CD4-positive, alpha-beta T cell treated with Interleukin-1 beta for 1 hour (primary cell): ENCODE data around the gene SLAIN2.
"Not testable (repeated sequence)": the region's sequence is repeated elsewhere in the genome, so short reads cannot be mapped to it uniquely, and the experiment has no call there.

Source experiments
- DNase-seq, 2 donors: peaks; one replicate each; pipeline ENCODE4 v3.0.0-alpha.2; 2020 to 2022

SLAIN2 gene

DNA sequence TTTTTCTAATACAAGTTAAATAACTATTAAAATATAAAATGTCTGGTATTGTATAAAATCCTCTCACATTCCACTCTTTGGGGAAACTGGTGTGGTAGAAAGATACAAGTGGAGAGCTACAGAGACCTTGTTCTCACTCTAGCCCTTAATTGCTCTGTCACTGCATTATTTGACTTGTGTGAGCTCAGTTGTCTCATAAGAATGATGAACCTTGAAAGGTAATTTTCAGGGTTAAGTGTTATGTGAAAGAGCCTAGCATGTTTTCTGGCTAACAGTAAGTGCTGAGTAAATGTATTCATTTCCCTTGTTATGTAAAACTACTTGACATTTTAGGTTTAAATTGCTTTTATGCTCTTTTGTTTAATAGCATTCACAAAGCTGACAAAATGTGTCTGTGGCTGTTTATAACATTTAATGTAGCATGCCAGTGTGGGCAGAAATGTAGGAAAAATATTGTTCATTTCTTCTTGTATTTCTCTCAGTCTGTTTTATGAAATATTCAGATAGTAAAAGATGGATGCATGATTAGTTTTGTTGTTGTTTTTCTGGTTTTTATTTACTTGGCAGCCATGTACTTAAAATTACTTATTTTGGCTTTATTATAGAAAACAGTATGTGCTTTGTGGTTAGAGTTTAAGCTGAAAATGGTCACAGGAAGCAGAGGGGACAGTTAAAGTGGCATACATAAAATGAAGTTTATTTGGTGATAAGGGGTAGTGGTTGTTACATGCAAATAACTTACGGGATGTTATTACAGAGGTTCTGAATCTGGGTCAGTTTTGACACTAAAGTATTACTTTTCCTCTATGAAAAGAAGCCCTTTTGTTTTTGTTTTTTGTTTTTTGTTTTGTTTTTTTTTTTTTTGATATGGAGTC, 29.2 kb downstream of the SLAIN2 start:
- no peak for DNase-seq

GRCh38 chr4:48372272-48372671, 30.9 kb downstream of the SLAIN2 start:
- DNase-seq: no peak

- DNase-seq: no peak
Observed at GRCh38 chr4:48375651-48376304, 34.4 kb downstream of the SLAIN2 start.

DNA sequence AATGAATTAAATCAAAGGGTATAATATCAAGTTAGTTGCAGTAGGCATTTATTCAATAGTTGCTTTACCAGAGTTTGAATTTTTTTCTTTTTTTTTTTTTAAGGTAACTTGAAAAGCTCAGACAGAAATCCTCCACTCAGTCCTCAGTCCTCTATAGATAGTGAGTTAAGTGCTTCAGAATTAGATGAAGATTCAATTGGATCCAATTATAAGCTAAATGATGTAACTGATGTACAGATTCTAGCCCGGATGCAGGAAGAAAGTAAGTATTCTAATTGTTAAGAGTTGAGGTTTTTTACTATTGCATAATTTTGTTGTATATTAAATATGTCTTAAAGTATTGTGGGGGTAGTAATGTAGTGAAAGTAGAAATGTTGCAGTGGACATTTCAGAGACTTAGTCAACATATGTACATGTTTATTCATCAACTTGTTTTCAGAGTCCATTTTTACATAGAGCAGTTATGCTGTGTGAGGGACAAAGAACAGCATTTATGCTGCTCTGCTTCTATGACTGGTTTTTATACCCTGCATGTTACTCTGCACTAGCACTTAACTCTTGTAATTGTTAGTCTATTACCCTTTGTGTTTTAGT, 38.4 kb downstream of the SLAIN2 start:
- DNase-seq: no peak

- no peak for DNase-seq
Observed at GRCh38 chr4:48380583-48381167, 39.3 kb downstream of the SLAIN2 start.

DNA sequence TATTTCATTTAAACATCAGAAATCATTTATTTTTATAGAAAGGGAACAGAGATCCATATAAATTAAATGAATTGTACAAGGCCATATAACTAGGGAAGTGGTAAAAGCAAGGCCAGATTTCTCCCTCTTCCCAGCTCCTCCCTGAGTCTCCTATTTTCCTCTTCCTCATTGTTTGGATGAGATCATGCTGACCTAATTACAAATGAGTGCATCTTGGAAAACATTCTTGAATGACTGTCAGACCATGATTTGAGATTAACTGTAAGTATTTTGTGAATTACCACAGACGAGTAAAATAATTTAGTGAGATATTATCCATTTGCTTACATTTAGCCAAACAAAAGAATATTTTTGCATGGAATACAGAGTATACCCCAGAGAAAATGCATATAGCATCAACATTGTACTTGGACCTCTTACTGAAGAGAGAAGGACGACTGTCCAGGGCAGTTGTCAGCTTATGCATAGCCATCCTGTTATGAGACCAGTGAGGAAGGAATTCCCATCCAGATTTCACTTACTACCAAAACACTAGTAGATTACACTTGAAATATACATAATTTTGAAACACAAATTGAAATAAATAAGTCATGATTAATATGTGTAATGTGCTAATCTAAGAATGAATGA, 47.3 kb downstream of the SLAIN2 start:
- DNase-seq: no peak

- no peak for DNase-seq
Observed at GRCh38 chr4:48396043-48396442, 54.7 kb downstream of the SLAIN2 start.

- no peak for DNase-seq
Observed at GRCh38 chr4:48400416-48400815, 59.1 kb downstream of the SLAIN2 start.

DNA sequence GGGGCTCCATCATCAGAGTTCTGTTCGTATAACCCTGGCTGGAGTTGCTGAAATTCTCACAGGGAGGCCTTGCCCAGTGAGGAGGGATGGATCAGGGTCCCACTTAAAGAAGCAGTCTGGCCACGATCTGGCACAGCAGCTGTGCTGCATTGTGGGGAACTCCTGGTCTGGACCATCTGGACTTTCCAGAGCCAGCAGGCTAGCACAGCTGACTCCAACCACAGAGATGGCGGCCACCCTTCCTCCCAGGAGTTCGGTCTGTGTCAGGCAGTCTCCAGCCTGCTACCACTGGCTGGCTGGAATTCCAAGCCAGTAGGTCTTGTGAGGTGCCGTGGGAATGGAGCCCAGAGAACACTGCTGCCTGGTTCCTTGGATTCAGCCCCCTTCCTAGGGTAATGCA, 62.0 kb downstream of the SLAIN2 start:
- DNase-seq: no peak

DNA sequence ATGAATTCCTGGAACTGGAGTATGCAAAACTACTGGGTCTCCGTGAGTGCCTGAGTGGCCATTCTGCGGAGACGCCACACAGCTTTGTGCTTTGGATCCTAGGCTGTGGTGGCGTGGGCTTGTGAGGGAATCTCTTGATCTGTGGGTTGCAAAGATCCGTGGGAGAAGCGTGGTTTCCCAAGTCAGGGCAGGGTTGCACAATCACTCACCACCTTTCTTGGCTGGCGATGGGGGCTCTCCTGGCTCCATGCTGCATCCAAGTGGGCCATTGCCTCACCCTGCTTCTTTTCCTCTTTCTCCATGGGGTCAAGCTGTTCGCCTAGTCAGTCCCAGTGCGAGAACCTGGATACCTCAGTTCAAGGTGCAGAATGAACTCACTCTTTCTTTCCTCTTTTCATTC, 62.5 kb downstream of the SLAIN2 start:
- DNase-seq: no peak

DNA sequence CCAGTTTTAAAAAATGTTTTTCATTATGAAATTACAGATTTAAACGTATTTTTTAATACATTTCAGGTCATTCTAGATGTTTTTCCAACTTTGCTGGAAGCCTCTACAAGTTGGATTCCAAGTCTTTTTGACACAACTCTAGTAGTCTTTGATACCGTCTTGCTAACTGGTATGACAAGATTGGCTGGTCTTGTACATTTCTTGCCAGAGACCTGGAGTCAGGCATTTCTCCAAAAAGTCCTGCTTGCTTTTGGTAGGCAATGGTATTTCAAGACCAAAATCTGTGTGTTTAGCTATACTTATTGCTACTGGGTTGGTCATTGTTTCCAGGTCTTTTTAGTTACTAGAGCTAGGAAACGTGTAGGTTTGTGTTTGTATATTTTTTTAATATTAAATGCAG, 64.6 kb downstream of the SLAIN2 start:
- no peak for DNase-seq

DNA sequence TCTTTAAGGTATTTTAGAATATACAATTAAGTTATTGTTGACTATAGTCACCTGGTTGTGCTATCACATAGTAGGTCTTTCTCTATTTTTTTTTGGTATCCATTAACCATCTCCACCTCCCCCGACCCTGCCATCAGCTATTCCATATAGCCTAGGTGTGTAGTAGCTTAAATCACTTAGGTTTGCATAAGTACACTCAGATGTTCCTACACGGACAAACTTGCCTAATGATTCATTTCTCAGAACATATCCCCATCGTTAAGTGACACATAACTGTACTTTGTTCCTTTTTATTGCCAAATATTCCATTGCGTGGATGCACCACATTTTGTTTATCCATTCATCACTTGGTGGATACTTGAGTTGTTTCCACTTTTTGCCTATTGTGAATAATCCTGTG, 67.9 kb downstream of the SLAIN2 start:
- DNase-seq: no peak

DNA sequence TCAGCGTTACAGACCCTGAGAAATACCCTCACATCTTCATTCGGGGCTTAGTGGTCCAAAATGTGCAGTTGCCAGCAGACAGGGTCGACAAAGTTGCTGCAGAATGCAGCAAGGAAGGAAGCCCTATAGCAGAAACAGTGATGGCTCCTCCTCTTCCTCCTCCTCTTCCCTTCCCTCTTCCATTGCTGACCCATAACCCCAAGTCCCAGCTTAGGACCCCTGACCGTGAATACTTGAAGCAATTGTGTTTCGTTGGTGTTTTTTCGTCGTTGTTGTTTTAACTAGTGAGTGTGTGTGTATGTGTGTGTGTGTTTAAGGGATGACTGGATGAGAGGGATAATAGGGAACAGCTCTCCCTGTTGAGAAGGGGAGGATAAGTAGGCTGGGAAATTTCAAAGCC, 69.5 kb downstream of the SLAIN2 start:
- no peak for DNase-seq

- no peak for DNase-seq
Observed at GRCh38 chr4:48420144-48420543, 78.8 kb downstream of the SLAIN2 start.

- no peak for DNase-seq
Observed at GRCh38 chr4:48421101-48421500, 79.8 kb downstream of the SLAIN2 start.

- DNase-seq: no peak
Observed at GRCh38 chr4:48428926-48429325, 87.6 kb downstream of the SLAIN2 start.

GRCh38 chr4:48429709-48430474, 88.6 kb downstream of the SLAIN2 start:
- no peak for DNase-seq

GRCh38 chr4:48431401-48431800, 90.1 kb downstream of the SLAIN2 start:
- no peak for DNase-seq

DNA sequence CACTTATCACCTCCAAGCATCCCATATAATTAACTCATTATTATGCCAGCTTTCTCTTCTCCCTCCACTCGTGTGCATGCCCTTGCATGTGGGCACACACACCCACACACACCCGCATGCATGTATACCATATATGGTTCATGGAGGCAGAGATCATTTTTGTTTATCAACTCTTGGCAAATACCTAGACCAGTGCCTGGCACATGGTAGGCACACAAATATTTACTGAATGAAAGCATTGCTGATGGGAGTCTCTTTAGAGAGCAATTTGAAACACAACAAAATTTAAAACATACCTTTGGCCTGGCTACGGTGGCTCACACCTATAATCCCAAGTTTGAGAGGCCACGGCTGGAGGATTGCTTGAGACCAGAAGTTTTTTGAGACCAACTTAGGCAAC, 90.7 kb downstream of the SLAIN2 start:
- no peak for DNase-seq

DNA sequence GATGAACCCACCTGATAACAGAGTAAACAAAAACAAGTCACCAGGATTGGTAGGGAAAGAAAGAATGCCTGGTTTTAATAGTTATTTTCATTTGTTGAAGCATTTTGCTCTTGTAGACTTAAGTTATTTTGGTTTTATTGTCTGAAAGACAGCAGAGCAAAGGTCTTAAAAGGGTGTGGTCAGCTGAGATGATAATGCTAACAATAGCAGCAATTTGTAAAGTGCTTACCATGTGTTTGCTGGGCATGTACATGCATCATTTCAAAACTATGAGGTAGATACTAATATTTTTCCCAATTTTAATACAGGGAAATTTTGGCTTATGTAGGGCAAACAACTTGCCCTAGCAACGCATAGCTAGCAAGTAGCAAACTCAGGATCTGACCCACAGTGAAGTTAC, 95.0 kb downstream of the SLAIN2 start:
- DNase-seq: no peak

GRCh38 chr4:48439988-48440387, 98.7 kb downstream of the SLAIN2 start:
- DNase-seq: no peak

DNA sequence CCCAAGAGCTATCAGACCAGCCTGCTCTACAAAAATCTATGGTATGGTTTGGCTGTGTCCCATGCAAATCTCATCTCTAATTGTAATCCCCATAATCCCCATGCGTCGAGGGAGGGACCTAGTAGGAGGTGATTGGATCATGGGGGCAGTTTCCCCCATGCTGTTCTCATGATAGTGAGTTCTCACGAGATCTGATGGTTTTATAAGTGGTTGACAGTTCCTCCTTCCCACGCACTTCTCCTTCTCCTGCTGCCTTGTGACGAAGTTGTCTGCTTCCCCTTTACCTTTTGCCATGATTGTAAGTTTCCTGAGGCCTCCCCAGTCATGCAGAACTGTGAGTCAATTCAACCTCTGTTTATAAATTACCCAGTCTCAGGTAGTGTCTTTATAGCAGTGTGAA, 99.6 kb downstream of the SLAIN2 start:
- DNase-seq: not testable (repeated sequence)
